ENCODE measurements around the gene LRRC71.

LRRC71 gene

DNA sequence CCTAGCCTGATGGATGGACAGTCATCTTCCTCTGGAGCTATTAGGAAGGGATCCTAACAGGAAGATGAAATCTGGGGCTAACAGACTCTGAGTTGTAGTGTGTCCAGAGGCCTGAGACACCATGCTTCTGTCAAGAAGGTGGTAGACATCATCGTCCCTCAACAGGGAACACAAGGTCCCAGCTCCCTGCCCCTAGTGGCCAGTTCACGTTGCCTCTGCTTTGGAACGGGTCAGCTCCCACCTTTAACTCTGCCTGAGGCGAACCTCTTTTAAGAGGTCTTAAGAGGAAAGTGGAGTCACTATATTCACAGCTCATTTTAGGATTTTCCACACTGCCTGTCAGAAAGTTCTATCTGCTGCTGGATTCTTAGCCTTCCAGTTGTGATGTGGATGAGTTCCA, 28.3 kb downstream of the LRRC71 start:
- no peak for DNase-seq

DNA sequence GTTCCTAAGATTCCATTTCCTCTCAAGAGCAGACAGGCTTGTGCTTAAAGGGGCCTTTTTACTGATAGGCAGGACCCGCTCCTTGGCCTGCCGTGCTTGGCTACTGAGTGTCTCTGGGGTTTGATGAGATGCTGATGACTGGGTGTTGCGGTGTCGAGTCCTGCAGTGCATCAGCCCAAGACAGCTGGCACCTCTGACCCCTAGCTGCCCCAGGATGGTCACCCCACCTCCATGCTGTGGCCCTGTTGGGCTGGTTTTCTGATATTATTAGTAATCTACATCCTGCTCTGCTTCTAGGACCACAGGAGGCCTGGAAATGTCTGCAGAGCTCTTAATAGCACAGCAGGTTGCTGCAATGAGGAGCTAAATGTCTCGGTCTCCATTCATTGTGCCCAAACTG, 28.7 kb downstream of the LRRC71 start:
- DNase-seq: no peak

DNA sequence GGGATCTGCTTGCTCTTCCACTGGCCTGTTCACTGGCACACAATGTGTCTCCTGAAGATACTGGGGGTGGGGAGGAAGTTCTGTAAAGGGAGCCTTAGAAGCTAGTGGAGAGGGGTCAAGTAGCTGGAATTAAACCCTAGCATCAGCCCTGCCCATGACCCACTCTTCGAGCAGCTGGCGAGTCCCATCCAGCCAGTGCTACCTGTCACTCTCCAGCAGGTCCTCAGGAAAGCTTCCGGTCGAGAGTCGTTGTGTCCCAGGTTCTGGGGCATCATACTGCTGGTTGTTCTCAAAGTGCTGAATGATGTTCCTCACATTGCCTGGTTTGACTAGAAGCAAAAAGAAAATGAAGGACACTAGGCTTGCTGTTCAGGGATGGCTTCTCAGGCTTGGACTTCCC, 30.9 kb downstream of the LRRC71 start:
- no peak for DNase-seq

DNA sequence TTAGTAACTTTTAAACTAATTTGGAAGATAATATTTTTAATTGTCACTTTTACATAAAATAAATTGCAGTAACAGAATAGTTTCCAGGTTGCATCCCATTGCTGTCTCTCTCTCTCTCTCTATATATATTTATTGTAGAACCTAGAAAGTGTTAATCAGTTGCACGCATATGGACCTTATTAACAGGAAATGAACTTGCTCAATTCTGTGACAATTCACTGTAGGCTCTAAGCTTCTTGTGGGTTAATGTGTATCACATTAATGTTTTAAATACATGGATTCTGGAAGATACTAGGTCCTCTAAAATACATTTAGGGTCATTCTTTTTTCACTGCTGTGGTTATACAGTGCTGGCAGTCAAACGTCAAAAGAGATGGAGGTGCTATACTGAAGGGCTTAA, 33.1 kb downstream of the LRRC71 start:
- no peak for DNase-seq

DNA sequence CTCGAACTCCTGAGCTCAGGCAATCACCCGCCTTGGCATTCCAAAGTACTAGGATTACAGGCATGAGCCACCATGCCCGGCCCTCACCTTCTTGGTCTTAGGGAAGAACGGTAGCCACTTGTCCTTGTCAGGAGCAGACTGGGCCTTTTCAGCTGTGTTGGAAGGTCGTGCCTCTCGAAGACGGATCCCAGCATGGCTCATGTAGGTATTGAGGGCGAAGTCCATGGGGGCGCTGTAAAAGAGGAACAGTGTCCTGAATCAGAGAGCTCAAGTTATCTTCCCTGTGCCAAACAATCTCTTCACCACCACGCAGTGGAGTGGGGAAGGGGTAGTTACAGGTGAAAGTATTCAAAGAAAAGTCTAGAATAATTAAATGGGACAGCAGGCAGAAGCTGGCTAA, 35.9 kb downstream of the LRRC71 start:
- no peak for DNase-seq

DNA sequence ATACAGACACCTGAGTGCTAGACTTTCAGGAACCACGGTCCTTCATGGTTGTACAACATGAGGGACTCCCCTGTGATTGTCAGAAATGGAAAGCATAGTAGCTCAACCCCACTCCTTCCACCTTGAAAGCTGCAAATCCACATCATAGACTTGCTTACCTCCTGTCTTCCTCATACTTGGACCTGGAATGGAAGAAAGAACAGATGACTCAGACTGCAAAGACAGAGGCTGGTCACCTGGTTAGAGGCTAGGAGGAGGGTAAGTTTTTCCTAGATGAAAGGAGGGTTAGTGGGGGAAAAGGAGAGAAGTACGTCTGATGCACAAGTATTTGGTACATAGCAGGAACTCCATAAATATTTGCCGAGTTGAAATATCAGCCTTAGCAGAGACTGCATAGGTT, 37.2 kb downstream of the LRRC71 start:
- no peak for DNase-seq

DNA sequence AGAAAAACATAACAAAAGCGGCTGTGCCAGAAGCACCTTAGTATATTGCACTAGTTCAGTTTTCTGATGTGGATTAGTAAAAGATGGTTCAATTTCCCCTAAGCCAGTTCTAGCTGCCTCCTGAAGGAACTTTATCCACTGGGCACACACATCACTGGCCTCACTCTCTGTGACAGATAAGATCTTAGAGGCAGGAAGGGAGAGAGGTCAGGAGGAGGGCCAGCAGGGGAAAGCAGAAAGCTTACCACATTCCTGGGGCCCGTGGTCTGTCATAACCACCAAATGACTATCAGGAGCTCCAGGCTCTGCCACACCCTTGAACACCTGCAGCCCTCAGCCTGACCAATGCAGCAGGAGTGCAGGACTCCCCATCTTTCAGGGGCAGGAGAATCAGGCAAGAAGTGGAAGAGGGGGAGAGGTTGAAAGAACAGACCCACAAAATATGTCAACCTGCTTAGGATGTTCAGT, 37.8 kb downstream of the LRRC71 start:
- DNase-seq: no peak

DNA sequence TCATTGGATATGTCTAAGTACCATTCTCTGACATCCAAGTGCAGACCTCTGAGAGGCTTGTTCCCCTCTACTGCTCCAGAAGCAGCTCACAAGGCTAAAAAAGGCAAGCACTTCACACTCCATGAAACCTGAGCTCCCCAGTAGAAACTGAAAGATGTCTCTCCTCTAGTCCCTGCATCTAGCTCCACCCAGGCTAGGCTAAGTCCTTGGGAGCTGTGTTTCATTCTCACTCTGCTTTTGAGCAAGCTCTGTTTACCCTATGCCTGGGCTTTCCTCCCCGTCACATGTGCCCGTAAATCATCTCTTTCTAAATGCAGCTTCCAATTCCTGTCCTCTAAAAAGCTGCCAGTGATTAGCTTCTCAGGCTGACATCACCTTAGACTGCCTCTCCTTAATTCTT, 39.0 kb downstream of the LRRC71 start:
- peak; percentile 29 for DNase-seq

DNA sequence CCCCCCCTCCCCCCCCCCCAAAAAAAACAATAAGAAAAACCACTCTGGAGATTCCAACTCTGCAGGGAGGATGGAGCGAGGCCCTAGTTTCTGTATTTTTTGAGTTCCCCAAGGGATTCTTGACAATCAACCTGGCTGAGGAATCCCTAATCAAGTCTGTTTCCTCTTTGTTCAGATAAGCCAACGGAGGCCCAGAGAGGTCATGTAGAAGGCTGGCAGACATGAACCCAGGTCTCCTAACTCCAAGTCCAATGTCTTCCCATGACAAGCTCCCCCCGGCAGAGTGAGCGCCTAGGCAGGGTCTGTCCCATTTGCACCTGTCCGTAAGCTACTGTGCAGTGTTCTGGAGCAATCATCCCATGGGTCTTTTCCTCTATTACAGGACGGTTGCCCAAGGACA, 39.5 kb downstream of the LRRC71 start:
- no peak for DNase-seq

DNA sequence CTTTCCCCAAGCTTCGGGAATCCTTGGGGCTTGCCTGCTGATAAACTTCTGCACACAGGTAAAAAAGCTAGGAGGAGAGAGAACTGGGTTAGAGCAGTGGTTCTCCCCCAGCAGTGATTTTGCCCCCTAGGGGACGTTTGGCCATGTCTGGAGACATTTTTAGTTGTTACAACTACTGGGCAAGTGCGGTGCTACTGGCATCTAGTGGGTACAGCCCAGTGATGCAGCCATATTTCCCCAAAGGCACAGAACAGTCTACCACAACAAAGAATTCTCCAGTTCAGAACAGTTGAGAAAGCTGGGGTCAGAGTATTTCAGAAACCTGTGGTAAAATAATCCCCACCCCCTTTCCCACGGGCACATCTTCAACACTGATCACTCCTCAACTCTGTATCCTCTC, 41.3 kb downstream of the LRRC71 start:
- no peak for DNase-seq

DNA sequence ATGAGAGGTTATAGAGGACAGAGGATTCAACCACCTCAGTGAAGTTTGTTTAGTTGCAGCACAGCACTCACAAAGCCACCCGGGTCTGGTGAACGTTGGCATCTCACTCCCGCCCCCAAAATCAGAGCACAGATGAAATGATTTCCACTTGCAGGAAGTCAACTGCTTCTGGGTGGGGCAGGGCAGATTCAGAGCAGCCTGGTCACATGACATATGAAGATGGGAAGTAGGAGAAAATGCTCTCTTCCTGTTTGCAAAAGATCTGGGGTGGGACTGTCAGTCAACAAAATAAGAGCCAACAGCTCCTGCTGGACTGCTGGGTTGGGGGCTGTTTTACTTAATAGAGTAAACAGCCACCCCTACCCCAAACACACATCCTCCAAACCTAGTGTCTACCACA, 43.2 kb downstream of the LRRC71 start:
- DNase-seq: no peak

DNA sequence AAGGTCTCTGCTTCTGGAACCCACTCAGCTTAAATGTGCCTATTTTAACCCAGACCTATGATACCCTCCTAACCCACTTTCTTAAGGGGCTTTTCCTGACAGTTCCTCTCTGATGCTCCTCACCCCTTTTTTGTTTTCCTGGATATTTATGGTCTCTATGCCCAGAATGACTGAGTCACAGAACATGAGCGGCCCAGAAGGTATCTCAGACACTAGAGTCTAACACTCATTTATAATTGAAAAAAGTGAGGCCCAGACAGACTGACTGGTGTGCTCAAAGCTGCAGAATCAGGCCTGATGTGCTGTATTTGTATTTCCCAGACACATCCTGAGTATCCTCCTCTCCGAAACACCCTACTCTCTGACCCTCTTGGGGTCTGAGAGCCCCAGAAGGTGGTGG, 44.0 kb downstream of the LRRC71 start:
- DNase-seq: no peak

DNA sequence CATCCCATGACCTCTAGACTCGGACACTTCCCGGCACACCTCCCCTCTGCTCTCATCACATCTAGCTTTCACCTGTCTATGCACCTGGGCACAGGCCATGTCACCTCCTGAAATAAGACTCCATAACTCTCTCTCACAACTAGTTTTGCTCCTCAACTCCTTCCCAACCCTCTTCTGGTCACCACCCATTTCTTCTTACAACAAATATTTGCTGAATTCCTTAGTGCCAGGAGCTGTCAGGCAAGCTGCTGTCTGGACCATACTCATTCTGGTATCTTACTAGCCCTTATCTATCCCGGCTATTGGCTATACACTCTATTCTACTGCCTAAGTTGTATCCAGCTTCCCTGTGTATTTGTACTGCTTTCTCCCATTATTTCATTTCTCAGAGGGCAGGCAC, 49.1 kb downstream of the LRRC71 start:
- no peak for DNase-seq

DNA sequence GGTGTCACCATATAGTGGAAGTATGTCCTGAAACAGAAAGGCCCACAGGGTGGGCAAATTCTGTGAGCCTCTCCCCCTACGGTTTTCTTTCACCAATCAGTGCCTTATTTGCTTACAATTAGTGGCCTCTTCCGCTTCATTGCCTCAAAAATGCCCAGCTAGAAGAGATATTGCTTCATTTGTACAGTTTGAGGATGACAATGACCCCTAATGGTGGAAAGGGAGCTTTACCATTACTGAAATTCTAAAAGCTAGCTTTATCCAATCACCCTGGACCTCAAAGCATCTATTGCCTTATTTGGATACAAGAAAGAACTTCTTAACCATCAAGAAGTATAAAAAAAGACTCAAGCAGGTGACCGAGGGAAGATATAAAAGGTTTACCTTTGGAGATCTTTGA, 49.6 kb downstream of the LRRC71 start:
- DNase-seq: no peak

DNA sequence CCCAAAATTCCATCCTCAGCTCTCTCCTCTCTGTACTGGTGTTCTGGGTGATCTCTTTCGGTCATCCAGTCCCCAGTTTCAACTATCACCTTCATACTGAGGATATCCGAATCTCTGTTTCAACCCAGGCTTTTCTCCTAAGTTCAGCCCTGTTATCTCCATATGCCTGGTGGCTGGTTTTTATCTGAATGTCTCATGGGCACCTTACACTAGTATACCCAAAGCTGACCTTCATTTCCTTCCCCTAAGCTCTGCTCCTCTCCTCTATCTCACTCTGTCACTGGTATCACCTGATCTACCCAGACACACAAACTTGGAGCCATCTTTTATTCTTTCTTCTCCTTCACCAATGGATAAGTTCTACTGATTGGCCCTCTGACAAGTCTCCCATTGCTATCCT, 53.0 kb downstream of the LRRC71 start:
- no peak for DNase-seq

DNA sequence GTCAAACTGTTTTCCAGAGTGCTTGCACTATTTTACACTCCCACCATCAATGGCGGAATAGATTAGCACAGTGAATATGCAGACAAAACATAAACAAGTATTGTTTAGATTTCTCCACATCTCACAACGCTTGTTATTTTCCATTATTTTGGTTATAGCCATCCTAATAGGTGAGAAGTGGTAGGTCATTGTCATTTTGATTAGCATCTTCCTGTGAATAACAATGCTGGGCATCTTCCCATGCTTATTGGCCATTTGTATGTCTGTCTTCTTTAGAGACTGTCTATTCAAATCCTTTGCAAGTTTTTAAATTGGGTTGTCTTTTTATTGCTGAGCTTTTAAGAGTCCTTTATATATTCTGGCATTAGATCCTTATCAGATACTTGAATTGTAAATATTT, 54.7 kb downstream of the LRRC71 start:
- no peak for DNase-seq

DNA sequence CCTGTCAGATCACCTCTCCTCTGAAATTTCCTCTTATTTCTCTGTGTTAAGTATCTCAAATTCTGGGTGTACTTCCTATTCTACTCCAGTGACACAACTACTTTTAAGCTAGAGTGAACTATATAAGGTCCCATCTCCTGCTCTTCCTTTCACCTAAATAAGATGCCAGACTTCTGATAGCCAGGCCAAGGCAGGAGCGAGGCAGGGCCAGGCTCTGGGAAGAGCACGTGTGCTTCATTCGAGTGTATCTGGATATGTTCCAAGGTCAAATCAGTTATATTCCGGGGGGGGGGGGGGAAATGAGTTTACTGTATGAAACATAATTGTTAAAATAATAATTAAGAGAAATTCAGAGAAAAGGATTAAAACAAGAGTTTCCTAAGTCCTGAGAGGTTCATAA, 60.1 kb downstream of the LRRC71 start:
- DNase-seq: no peak
